Left ventricle myocardium superior (tissue), 1 donor: ENCODE data around the gene UTP14A. TPM values are rescaled to one million over a fixed set of nuclear protein-coding genes. Genes with fewer than 3 reads are reported as not detected.
"Not testable (repeated sequence)": the region's sequence is repeated elsewhere in the genome, so short reads cannot be mapped to it uniquely, and the experiment has no call there.

ENCODE experiments used
- ATAC-seq: fragments of 200-7000 bp; cut with Tn5 transposase; one replicate; pipeline ENCODE4 v1.9.1; 2020; ENCODE audit warnings: mild to moderate bottlenecking, moderate library complexity
- DNase-seq: peaks from one replicate; pipeline ENCODE4 v3.0.0-alpha.2; 2020
- intact Hi-C: fragments of 100-400 bp; cut with micrococcal nuclease; formaldehyde crosslinking; loops from one replicate; pipeline ENCODE4 v1.11.0; 2022
- long read RNA-seq: library from polyadenylated mRNA; unstranded; transcript quantifications from one replicate; pipeline ENCODE4 v2.0.0, GENCODE V29; 2021
- total RNA-seq: library from RNA; stranded (reverse); fragmentation: NEBNext Ultra II Directional; extraction: Animal tissue kit (Norgen Biotek cat#: 25700); gene quantifications from one replicate; pipeline ENCODE4 v1.2.1, GENCODE V29; 2021
- donor health status: DM: no; HTN: yes; CAD: no; lungs with severe emphysema.

UTP14A gene, protein sequence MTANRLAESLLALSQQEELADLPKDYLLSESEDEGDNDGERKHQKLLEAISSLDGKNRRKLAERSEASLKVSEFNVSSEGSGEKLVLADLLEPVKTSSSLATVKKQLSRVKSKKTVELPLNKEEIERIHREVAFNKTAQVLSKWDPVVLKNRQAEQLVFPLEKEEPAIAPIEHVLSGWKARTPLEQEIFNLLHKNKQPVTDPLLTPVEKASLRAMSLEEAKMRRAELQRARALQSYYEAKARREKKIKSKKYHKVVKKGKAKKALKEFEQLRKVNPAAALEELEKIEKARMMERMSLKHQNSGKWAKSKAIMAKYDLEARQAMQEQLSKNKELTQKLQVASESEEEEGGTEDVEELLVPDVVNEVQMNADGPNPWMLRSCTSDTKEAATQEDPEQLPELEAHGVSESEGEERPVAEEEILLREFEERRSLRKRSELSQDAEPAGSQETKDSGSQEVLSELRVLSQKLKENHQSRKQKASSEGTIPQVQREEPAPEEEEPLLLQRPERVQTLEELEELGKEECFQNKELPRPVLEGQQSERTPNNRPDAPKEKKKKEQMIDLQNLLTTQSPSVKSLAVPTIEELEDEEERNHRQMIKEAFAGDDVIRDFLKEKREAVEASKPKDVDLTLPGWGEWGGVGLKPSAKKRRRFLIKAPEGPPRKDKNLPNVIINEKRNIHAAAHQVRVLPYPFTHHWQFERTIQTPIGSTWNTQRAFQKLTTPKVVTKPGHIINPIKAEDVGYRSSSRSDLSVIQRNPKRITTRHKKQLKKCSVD
- 8.0 TPM for total RNA-seq
- long read RNA-seq, transcript UTP14A-201 (15 exons, 2,488 nt), result major isoform, 13 of 16 reads
- long read RNA-seq, partial matches to known transcripts, result 1 of 16 reads
- long read RNA-seq, other reads (novel, unspliced or antisense), result 2 of 16 reads

DNA sequence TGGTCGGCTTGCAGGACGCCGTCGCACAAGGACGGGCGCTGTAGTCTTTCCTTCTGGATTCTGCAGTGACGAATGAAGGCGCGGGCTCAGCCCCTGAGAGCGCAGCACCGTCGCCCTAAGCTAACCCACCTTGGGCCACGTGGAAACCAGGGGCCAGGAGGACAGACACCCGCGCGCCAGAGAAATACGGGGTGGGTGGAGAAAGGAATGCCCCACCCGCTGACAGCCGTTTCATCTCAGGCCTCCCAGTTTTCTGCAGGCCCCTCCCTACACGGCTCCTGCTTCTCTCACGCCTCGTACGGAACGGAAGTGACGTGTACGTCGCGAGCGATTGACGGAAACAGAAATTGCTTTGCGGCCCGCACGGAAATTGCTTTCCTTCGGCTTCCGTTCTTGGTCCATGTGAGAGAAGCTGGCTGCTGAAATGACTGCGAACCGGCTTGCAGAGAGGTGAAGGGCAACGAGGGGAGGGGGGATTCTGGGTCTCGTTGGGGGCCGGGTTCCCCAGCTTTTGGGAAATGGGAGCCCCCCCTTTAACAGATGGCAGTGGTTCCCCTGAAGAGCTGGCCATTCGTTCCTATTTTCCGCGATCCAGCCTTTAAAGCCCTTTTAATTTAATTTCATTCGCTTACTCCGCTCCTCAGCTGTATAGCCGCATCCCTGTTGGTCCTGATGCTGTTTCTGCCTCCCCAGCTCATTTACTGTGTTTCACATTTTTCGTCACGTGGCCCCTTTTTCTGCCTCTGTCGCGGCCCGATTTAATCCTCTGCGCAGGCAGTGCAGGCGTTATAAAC lies at the start of gene UTP14A:
Gene UTP14A, plus strand, starts transcription at position 378 of the 794 bp plus-strand sequence. Its CDS starts 47 bp downstream, at position 425.
- intact Hi-C loops, result no loop called here
- ATAC-seq (peak; percentile 100), DNase-seq (peak; percentile 89)

DNA sequence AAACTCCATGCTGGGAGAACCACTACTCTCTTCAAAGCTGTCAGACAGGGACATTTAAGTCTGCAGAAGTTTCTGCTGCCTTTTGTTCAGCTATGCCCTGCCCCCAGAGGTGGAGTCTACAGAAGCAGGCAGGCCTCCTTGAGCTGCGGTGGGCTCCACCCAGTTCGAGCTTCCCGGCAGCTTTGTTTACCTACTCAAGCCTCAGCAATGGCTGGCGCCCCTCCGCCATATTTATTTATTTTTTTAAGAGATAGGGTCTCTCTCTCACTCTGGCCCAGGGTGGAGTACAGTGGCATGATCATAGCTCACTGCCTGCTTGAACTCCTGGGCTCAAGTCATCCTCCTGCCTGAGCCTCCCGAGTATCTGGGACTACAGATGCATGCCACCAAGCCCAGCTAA lies 46.8 kb upstream of the UTP14A start:
- DNase-seq, intact Hi-C loops, ATAC-seq: not testable (repeated sequence)

DNA sequence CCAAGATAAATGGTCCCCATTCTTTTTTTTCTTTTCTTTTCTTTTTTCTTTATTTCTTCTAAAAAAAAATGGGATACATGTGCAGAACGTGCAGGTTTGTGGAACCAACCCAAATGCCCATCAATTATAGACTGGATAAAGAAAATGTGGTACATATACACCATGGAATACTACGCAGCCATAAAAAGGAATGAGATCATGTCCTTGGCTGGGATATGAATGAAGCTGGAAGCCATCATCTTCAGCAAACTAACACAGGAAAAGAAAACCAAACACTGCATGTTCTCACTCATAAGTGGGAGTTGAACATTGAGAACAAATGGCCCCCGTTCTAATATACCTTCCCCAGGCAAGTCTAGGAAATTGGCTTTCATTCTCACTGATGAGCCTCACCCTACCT lies 39.6 kb upstream of the UTP14A start:
- DNase-seq, ATAC-seq, intact Hi-C loops: not testable (repeated sequence)

DNA sequence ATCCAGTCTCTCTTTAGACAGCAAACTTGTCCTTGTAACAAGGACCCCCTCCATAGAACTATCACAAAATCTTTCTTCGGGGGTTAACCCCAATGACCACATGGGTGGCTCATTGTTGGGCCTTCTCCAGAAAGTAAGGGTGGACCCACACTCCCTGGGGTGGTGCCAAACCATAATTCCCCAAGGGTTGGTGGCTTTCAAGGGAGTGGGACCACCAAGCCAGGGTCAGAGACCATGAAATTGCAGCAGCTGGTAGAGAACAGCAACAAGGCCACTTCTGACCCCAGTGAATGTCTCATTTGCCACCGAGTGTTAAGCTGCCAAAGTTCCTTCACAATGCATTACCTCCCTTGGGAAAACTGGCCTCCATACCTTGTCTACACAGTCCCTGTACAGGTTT lies 33.4 kb upstream of the UTP14A start:
- DNase-seq (no peak), ATAC-seq (no peak)
- intact Hi-C loops, result no loop called here

DNA sequence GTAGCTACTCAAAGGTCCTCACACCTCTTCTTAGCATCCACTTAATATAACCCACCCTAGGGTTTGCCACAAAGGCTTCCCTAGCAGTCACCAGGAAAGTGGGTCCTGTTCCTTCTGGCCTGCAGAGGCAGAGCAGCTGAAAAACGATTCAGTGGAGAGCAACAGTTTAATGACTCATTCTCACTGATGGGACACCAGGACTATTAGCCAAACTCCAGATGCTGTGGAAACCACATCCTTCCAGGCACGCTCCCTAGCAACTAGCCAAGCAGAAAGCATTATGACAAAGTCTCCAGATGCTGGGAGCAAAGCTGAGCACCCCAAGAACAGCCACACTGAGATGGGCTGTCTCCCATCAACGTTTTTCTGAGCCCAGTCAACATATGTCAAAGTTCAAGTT lies 30.3 kb upstream of the UTP14A start:
- ATAC-seq, result no peak
- intact Hi-C loops, result no loop called here
- DNase-seq, result no peak

DNA sequence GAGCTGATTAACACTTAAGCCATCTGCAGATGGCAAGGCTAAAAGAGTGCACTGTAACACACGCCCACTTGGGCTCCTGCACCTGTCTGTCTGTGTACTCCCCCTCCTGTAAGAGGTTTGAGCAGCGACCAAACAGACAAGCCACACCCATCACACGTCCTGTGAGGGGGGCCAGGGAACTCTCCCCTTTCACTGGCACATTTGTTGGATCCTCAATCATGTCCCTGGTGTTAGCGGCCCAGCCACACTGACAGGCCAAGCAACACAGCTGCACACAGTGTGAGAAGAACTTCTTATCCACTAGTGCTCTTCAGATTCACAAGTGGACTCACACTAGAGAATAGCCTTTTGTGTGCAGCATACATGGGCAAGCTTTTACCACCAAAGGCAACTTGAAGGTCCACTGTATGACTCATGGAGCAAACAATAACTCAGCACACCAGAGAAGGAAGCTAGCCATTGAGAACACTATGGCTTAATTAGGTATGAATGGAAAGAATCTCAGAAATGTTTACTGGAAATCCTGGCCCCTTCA lies 29.1 kb upstream of the UTP14A start:
- DNase-seq (no peak), ATAC-seq (no peak)
- intact Hi-C loops, result no loop called here

DNA sequence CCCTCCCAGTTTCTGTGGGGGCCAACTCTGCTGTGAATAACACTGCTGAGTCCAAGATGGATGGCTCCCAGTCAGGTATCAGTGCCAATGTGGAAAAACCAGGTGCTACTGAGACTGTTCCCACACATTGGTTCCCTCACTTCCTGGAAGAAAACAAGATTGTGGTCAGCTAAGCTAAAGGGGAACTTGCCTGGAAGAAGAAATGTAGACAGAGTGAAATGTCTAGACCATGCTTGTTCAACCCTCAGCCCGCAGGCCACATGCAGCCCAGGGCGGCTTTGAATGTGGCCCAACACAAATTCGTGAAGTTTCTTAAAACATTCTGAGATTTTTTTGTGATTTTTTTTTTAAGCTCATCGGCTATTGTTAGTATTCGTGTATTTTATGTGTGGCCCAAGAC lies 28.6 kb upstream of the UTP14A start:
- DNase-seq (no peak), ATAC-seq (no peak)
- intact Hi-C loops, result no loop called here

DNA sequence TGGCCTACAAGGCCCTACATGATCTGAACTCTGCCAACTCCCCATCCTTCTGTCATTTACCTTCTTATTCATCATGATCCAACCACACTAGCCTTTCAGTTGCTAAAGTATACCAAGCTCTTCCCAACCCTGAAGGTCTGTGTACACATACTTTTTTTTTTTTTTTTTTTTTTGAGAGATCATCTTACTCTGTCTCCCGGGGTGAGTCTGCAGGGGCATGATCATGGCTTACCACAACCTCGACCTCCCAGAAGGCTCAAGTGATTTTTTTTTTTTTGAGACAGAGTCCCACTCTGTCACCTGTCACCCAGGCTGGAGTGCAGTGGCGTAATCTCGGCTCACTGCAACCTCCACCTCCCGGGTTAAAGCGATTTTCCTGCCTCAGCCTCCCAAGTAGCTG lies 5.9 kb upstream of the UTP14A start:
- intact Hi-C loops, result no loop called here
- no peak for DNase-seq
- no peak for ATAC-seq

DNA sequence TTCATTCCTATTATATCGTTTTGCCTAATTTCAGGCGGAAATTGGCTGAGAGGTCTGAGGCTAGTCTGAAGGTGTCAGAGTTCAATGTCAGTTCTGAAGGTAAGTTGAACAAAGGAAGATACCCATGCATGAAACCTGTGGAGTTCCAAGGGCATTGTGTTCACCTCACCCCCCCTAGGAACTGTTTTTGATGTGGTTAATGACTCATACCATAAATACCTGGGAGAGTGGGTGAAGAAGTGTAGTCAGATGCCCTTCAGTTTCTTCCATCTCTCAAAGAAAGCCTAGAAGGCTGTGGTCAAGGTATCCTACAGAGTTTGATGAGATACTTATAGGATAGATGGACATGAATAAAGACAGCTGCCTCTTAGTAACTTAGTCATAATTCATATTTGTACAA lies 2.7 kb downstream of the UTP14A start:
- DNase-seq (no peak), ATAC-seq (no peak)
- intact Hi-C loops, result no loop called here

DNA sequence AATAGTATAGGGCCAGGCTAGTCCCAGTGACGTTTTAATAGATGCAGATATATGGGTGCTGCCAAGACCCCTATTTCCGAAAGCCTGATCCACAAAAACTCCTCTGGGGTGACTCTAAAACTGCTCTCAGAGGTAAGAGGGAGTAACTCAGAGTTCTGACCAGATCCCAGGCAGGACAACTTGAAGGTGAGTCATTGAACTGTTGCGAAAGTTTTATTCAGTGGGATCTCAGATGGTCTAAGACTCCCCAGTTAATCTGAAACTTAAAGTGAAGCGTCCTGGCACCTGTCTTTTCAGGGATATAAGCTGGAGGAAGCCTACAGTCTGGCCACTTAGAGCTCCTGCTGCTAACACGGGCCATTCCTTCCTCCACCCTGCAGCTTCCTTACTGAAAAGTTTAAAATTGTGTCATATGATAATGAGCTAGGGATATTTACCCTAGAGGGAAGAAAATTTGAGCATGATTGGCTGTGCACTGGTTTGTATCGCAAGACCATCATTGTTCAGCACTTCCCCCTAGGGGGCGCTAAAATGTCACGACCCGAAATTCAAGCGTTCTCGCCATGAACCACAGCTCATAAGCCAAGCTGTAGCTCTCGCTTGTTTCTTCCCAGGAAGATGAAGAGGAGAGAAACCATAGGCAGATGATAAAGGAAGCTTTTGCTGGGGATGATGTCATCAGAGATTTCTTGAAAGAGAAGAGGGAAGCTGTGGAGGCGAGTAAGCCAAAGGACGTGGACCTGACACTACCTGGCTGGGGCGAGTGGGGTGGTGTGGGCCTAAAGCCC lies 19.5 kb downstream of the UTP14A start:
- ATAC-seq, result peak; percentile 87
- intact Hi-C loops, result no loop called here
- peak; percentile 37 for DNase-seq

DNA sequence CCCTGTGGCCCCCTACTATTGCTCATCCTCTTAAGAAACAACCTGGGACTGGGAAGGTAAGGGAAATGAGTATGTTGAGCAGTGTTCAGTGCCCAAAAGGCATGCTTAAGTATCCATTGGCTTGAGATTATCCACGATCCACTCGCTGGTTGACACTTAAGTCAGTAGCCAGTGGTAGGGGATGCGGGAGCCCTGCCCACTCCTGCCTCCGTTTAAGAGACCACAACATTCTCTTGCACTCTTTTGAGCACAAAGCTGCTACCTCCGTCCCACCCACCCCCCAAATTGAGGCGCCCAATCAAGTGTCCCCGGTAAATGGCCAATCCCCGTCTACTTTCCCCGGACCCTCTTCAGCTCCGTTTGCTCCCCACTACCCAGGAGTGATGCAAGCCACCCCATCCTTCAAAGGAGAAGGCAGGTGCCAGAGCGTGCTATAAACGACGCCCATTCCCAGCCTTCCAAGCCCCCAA lies 25.0 kb downstream of the UTP14A start:
- peak; percentile 30 for DNase-seq

DNA sequence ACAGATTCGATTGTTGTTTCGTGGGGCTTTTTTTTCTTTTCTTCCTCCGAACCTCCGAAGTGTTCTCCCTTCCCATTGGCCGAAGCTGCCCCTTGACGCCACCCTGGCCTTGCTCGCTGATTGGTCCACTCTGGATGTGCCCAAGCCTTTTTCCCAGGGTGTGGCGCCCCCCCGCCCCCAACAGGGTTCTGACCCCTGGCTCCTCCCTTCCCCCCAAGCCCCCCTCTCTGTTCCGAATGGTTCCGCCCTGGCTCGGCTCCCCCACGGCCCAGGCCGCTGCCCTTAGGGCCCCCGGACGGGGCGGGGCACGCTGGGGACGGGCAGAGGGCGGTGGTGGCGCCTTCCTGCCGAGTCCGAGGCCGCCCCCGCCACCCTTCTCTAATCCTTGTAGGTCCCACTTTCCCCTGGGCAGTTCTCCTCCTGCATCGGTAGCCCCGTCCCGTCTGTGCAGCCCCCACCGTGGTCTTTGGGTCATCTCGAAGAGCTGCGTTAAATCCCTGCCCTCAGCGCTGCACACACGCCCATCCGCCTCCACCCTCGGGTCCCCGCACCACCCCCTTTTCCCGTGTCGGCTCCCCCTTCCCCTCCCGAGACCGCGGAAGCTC lies 25.5 kb downstream of the UTP14A start:
- peak; percentile 95 for ATAC-seq
- intact Hi-C loops, result no loop called here
- peak; percentile 95 for DNase-seq

More for the DNA sequence above, 25.0 kb downstream of the UTP14A start:
- no peak for ATAC-seq
- intact Hi-C loops, result no loop called here

DNA sequence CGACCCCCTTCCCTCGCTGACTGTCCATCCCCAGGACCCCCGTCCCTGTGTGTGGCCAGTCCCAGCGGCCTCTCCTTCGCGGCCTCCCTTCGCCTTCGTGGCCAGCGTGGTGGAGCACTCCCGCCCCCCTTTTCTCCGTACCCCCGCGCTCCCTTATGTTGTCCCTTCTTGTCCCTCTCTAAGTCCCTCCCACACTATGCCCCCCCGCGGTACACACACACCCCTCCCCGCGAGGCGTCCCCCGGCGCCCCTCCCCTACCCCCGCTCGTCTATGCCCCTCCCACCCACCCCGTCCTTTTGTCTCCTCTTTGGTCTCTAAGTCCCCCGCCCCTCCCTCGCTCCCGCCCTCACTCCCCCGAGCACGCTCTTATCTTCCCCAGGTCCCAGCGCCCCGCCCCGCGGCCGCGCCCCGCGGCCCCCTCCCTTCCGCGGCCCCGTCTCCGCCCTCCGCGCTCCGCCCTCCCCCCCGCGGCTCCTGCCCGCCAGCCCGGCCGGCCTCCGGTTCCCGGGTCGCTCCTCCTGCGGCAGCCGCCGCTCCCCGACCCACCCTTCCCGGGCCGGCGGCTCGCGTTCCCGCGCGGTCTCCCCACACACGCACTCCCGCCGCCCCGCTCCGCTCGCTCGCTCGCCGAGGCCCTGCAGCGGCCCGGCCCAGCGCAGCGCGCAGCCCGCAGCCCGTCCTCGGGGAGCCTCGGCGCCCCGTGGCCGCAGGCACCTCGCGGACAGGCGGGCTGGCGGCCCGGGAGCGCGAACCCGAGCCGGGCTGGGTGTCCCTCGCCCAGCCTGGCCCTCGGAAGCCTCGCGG lies 26.3 kb downstream of the UTP14A start:
- peak; percentile 94 for DNase-seq
- peak; percentile 87 for ATAC-seq
- intact Hi-C loops, result no loop called here

DNA sequence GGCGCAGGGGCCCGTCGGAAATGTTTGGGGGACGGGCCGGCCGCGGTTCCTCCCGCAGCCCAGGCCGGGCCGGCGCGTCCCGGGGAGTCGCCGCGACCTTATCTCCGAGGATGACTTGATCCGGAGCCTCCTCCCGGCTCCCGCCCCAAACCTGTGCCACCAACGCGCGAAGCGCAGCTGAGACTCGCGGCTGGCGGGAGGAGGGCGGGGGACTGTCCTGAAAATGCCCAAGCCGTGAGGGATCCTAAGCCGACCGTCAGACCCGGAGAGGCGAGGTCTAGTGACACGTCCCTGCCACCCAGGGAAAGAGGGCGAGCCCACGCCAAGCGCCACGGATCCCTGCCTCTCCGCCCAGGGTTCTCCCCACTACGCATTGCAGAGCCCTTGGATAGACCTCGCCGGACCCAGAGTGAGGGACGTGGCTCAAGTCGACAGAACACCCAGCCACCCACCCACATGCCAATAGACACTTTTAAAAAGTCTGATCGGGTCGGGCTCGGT lies 26.9 kb downstream of the UTP14A start:
- DNase-seq (peak; percentile 52), ATAC-seq (no peak)
- intact Hi-C loops, result no loop called here

DNA sequence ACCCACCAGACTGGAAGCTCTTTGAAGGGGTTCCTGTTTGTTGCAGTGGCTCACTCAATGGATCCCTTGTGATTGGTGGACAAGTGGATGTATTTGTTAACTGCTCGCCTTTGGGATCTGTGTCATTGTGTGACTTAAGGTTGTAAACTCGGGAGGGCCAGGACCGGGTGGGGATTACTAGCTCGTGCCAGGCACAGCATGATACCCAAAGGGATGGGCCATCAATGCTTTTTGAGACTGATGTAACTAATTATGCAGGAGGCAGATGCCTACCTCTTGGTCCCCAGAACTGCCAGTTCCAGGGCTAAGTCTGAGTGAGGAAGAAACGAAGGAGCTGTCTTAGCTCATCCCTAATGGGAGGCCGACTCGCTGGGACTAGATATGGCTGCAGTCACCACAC lies 27.7 kb downstream of the UTP14A start:
- intact Hi-C loops, result no loop called here
- ATAC-seq (no peak), DNase-seq (no peak)

DNA sequence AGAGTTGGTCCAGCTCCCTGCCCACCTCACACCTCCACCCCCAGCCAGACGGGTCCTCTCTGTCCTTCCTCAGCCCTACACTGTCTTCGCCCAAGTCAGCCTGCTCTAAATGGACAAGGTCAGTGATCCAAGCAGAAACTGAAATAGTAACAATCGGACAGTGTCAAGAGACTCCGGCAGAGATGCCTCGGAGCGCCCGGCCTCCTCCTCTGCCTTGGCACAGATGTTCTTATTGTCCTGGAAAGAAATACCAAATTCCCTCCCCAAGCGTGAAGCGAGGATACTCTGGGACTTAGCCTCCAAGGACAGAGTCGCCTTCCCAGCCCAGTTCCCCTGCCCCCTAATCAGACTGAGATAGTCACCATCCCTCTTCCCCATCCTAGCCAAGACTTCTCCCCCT lies 28.5 kb downstream of the UTP14A start:
- no peak for DNase-seq
- ATAC-seq, result no peak
- intact Hi-C loops, result no loop called here

DNA sequence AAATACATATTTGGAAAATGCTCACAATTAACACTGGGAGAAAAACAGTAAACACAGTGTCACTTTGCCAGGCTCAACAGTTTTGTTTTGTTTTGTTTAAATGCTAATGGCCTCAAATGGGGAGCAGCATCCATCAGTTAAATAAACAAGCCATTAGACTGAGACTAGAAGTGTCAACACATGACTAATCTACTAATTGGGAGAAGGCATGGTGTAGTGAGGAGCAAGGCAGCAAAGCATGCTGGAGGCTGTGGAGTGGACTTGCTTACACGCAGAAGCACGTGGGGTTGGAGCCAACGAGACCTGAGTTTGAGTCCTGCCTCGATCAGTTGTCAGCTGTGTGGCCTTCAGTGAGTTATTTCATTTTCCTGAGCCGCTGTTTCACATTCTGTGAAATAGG lies 29.0 kb downstream of the UTP14A start:
- intact Hi-C loops, result no loop called here

More for the DNA sequence above, 29.0 kb downstream of the UTP14A start:
- ATAC-seq (no peak), DNase-seq (no peak)
